IMR-90 (cell line): ENCODE data around the gene TXNL4B. TPM values are rescaled to one million over a fixed set of nuclear protein-coding genes. Genes with fewer than 3 reads are reported as not detected.

Source experiments
- ATAC-seq: fragments of 200-7000 bp; cut with Tn5 transposase; 2 replicates; pipeline ENCODE4 v1.9.1; 2020; ENCODE audit warnings: low read depth, mild to moderate bottlenecking, moderate library complexity
- BruUV-seq: library from RNA; stranded (reverse); fragments of 400-500 nt; replicated peaks from 2 replicates; lab custom pipeline; 2021; lab: Mats Ljungman, UMichigan
- CTCF ChIA-PET: fragments of 300-600 bp; formaldehyde crosslinking; extraction: SDS; loops from one replicate; lab custom pipeline; 2021; ENCODE audit warnings: antibody characterized with exemption; lab: Yijun Ruan, JAX
- POLR2A ChIA-PET: fragments of 300-600 bp; sonication (Branson Sonifier 250); formaldehyde crosslinking; loops from one replicate; lab custom pipeline; 2022; ENCODE audit warnings: antibody characterized with exemption; ENCODE audit not compliant: unreplicated experiment; lab: Charles Lee
- DNase-seq: peaks from one replicate; pipeline ENCODE4 v3.0.0; 2013
- H2AFZ ChIP-seq: replicated peaks from 2 replicates; pipeline ENCODE3; 2013; ENCODE audit warnings: low read length, mild to moderate bottlenecking; ENCODE audit not compliant: poor library complexity
- H2AK5ac ChIP-seq: 2 replicates; pipeline ENCODE4 v1.6.1; 2013; ENCODE audit warnings: low read depth, low read length, inconsistent platforms
- H2AK9ac ChIP-seq: replicated peaks from 2 replicates; pipeline ENCODE3; 2013; ENCODE audit warnings: mild to moderate bottlenecking, low read depth, low read length, moderate library complexity; ENCODE audit not compliant: poor library complexity
- H2BK120ac ChIP-seq: 2 replicates; pipeline ENCODE4 v1.6.1; 2013; ENCODE audit warnings: low read depth, low read length, inconsistent platforms
- H2BK15ac ChIP-seq: 3 replicates; pipeline ENCODE4 v1.6.1; 2013; ENCODE audit warnings: low read depth, low read length, inconsistent platforms
- H2BK20ac ChIP-seq: 2 replicates; pipeline ENCODE4 v1.6.1; 2013; ENCODE audit warnings: low read depth, mild to moderate bottlenecking, inconsistent platforms, low read length, moderate library complexity
- H2BK5ac ChIP-seq: 2 replicates; pipeline ENCODE4 v1.6.1; 2013; ENCODE audit warnings: mild to moderate bottlenecking, low read depth, low read length, inconsistent platforms; ENCODE audit not compliant: poor library complexity, severe bottlenecking
- H3K14ac ChIP-seq: replicated peaks from 2 replicates; pipeline ENCODE4 v1.6.1; 2013; ENCODE audit warnings: low read depth, low read length, inconsistent platforms
- H3K18ac ChIP-seq: 2 replicates; pipeline ENCODE4 v1.6.1; 2013; ENCODE audit warnings: low read depth, low read length, control low read depth
- H3K23ac ChIP-seq: 2 replicates; pipeline ENCODE4 v1.6.1; 2013; ENCODE audit warnings: low read depth, low read length, inconsistent platforms
- H3K27ac ChIP-seq: 2 replicates; pipeline ENCODE4 v1.5.1; 2013; ENCODE audit warnings: mild to moderate bottlenecking, control low read depth, low read length; ENCODE audit not compliant: insufficient read depth
- H3K27me3 ChIP-seq: 2 replicates; pipeline ENCODE4 v1.6.1; 2013; ENCODE audit warnings: low read length; ENCODE audit not compliant: control insufficient read depth, insufficient read depth
- H3K36me3 ChIP-seq: 2 replicates; pipeline ENCODE4 v1.6.1; 2013; ENCODE audit warnings: low read length, mixed read lengths; ENCODE audit not compliant: control insufficient read depth, insufficient read depth
- H3K4ac ChIP-seq: 2 replicates; pipeline ENCODE4 v1.6.1; 2013; ENCODE audit warnings: low read depth, low read length, inconsistent platforms
- H3K4me1 ChIP-seq: 2 replicates; pipeline ENCODE4 v1.6.1; 2013; ENCODE audit warnings: low read length, mixed read lengths; ENCODE audit not compliant: control insufficient read depth, insufficient read depth
- H3K4me2 ChIP-seq: 2 replicates; pipeline ENCODE4 v1.6.1; 2013; ENCODE audit warnings: low read depth, mild to moderate bottlenecking, control low read depth, low read length, moderate library complexity
- H3K4me3 ChIP-seq: 2 replicates; pipeline ENCODE4 v1.5.1; 2013; ENCODE audit warnings: low read depth, mild to moderate bottlenecking, control low read depth, low read length, moderate library complexity; ENCODE audit not compliant: insufficient read depth
- H3K56ac ChIP-seq: 2 replicates; pipeline ENCODE4 v1.6.1; 2013; ENCODE audit warnings: low read length, inconsistent platforms; ENCODE audit not compliant: insufficient read depth; ENCODE audit errors: extremely low read depth
- H3K79me1 ChIP-seq, 2 experiments: 2 replicates each; pipeline ENCODE4 v1.6.1; 2013; ENCODE audit warnings: low read length in 2 of 2, inconsistent platforms in 1 of 2, low read depth in 1 of 2
- H3K9ac ChIP-seq: 2 replicates; pipeline ENCODE4 v1.6.1; 2013; ENCODE audit warnings: low read depth, low read length, control low read depth
- H3K9me1 ChIP-seq: 2 replicates; pipeline ENCODE4 v1.6.1; 2013; ENCODE audit warnings: low read length, inconsistent platforms; ENCODE audit not compliant: insufficient read depth
- H3K9me3 ChIP-seq: 2 replicates; pipeline ENCODE4 v1.6.1; 2013; ENCODE audit warnings: low read length; ENCODE audit not compliant: control insufficient read depth, insufficient read depth
- H4K20me1 ChIP-seq: 2 replicates; pipeline ENCODE4 v1.6.1; 2013; ENCODE audit warnings: low read length, inconsistent platforms; ENCODE audit not compliant: insufficient read depth
- H4K5ac ChIP-seq: 2 replicates; pipeline ENCODE4 v1.6.1; 2013; ENCODE audit warnings: mild to moderate bottlenecking, low read depth, low read length, control low read depth
- H4K8ac ChIP-seq, 2 experiments: 2 replicates each; pipeline ENCODE4 v1.6.1; 2013; ENCODE audit warnings: low read depth in 2 of 2, low read length in 2 of 2, control low read depth in 1 of 2, inconsistent platforms in 1 of 2
- H4K91ac ChIP-seq: 2 replicates; pipeline ENCODE4 v1.6.1; 2013; ENCODE audit warnings: low read depth, low read length, inconsistent platforms; ENCODE audit not compliant: insufficient read depth
- BHLHE40 ChIP-seq: fragments of 150-350 bp; IDR thresholded peaks from 2 replicates; pipeline ENCODE4 v1.6.1; 2016; ENCODE audit warnings: mild to moderate bottlenecking, low read depth, low read length
- CEBPB ChIP-seq: IDR thresholded peaks from 2 replicates; pipeline ENCODE4 v1.6.1; 2012; ENCODE audit warnings: low read depth, low read length, improper control_type of control experiment
- FOS ChIP-seq: fragments of 150-350 bp; IDR thresholded peaks from 2 replicates; pipeline ENCODE4 v1.6.1; 2016; ENCODE audit warnings: low read depth, low read length
- NFE2L2 ChIP-seq: fragments of 150-350 bp; IDR thresholded peaks from 2 replicates; pipeline ENCODE4 v1.6.1; 2016; ENCODE audit warnings: low read depth, mild to moderate bottlenecking, low read length
- RFX5 ChIP-seq: IDR thresholded peaks from 2 replicates; pipeline ENCODE4 v1.8.0; 2012; ENCODE audit warnings: low read depth, mild to moderate bottlenecking, low read length, moderate library complexity
- SMC3 ChIP-seq: fragments of 150-350 bp; IDR thresholded peaks from 2 replicates; pipeline ENCODE4 v1.6.1; 2016; ENCODE audit warnings: low read depth, mild to moderate bottlenecking, antibody characterized with exemption, low read length, moderate library complexity
- WGBS, 2 experiments: methylation state at CpG; one replicate each; pipeline versions ENCODE4 v1.1.5 to v1.1.7; 2013; ENCODE audit warnings: missing lambda C conversion rate in 2 of 2; ENCODE audit not compliant: insufficient read length in 1 of 2; ENCODE audit errors: extremely low coverage in 2 of 2; 5-methylcytosine and 5-hydroxymethylcytosine counted together
- dilution Hi-C: fragments of 300-500 bp; cut with HindIII; formaldehyde crosslinking; loops from one replicate; pipeline ENCODE4 v1.14.3; 2018; ENCODE audit warnings: low sequenced_read_pairs; ENCODE audit not compliant: unreplicated experiment
- in situ Hi-C: fragments of 300-500 bp; cut with MboI; formaldehyde crosslinking; loops from 3 replicates; pipeline ENCODE4 v1.14.3; 2019; ENCODE audit warnings: low sequenced_read_pairs, inconsistent platforms, mixed read lengths
- intact Hi-C: fragments of 100-400 bp; cut with micrococcal nuclease; formaldehyde crosslinking; loops from 2 replicates; pipeline ENCODE4 v1.10.0; 2022
- polyA plus RNA-seq, 3 experiments: library from polyadenylated mRNA; depleted of rRNA; stranded (reverse); fragments of >200 nt; gene quantifications; 2 replicates each; pipeline ENCODE4 v1.2.3, GENCODE V29; 2012; ENCODE audit warnings: low replicate concordance in 1 of 3
- total RNA-seq: library from RNA; depleted of rRNA; stranded (reverse); fragments of >200 nt; gene quantifications from 2 replicates; pipeline ENCODE4 v1.2.3, GENCODE V29; 2012
- TF ChIP-seq, protein P1 (sequence below): conservative IDR thresholded peaks from 2 replicates; pipeline ENCODE4 v1.5.1; 2012; ENCODE audit warnings: mild to moderate bottlenecking, low read depth, low read length, improper control_type of control experiment

The TXNL4B gene
- total and polyA plus RNA-seq, 2 of the 4 experiments (the other 2 are of a cell fraction) = 5.4 to 8.6 TPM

DNA sequence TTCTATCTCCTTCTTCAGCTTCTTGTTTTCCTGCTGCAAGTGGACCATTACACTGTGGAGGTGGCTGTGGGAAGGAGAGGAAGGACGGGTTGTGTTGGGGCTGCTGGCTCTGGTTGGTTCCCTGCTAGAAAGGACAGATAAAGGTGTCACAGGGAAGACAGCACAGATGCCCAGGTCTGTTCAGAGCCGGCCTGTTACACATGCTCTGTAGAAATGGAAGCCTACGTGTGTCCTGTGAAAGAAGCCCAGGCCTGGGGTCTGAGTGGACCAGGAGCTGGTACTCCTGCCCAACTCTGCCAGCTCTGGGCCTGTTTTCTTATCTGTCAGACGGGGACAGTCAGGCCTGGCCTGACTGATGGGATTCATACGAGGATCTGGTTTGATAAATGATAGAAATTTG is 26.6 kb upstream of the TXNL4B start:
- no peak overlapping the region for H4K91ac ChIP-seq
- H3K4me2 ChIP-seq = no peak overlapping the region
- H3K4ac ChIP-seq = no peak overlapping the region
- POLR2A ChIA-PET = no interaction called here
- H3K14ac ChIP-seq = no peak overlapping the region
- in situ Hi-C loops (loop anchor here (10.0 kb wide), 1 partner anchor 345 kb away; no protein-coding TSS in a partner anchor), intact Hi-C loops (loop anchor here (10.0 kb wide), 4 partner anchors 285 to 1915 kb away; no protein-coding TSS in a partner anchor), dilution Hi-C loops (no loop called here)
- H3K9me1 ChIP-seq = no peaks in the 10 kb centered on the region
- no peak overlapping the region for H3K4me3 ChIP-seq
- no peak overlapping the region for H2BK120ac ChIP-seq
- no peaks in the 10 kb centered on the region for H3K36me3 ChIP-seq
- no peak overlapping the region for H2AK5ac ChIP-seq
- DNase-seq (no peak), ATAC-seq (no peak)
- H2BK5ac ChIP-seq = no peak overlapping the region
- 65% methylated on average over 3 of the region's 5 CpGs; no CpG with 5 or more reads in 1 of the 2 experiments for WGBS, 2 experiments
- no peak overlapping the region for H3K18ac ChIP-seq
- TF ChIP-seq, protein P1, sequence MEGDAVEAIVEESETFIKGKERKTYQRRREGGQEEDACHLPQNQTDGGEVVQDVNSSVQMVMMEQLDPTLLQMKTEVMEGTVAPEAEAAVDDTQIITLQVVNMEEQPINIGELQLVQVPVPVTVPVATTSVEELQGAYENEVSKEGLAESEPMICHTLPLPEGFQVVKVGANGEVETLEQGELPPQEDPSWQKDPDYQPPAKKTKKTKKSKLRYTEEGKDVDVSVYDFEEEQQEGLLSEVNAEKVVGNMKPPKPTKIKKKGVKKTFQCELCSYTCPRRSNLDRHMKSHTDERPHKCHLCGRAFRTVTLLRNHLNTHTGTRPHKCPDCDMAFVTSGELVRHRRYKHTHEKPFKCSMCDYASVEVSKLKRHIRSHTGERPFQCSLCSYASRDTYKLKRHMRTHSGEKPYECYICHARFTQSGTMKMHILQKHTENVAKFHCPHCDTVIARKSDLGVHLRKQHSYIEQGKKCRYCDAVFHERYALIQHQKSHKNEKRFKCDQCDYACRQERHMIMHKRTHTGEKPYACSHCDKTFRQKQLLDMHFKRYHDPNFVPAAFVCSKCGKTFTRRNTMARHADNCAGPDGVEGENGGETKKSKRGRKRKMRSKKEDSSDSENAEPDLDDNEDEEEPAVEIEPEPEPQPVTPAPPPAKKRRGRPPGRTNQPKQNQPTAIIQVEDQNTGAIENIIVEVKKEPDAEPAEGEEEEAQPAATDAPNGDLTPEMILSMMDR = no peak
- TF ChIP-seq FOS (no peak), RFX5 (no peak), NFE2L2 (no peak), SMC3 (no peak), BHLHE40 (no peak), CEBPB (no peak)
- 0 out of 2 replicates have a peak, but pooled peaks cover 4% of the 10 kb centered on the region for H4K20me1 ChIP-seq
- no peaks in the 10 kb centered on the region for H3K4me1 ChIP-seq
- H3K56ac ChIP-seq = no peak overlapping the region
- no peak overlapping the region for H3K9ac ChIP-seq
- H3K79me1 ChIP-seq = no peaks in the 10 kb centered on the region
- no peak overlapping the region for H2AFZ ChIP-seq
- no peak overlapping the region for H3K23ac ChIP-seq
- no TSS peak for BruUV-seq
- H3K9me3 ChIP-seq = no peaks in the 10 kb centered on the region
- no peak overlapping the region for H4K5ac ChIP-seq
- no peak overlapping the region for H2BK15ac ChIP-seq
- H4K8ac ChIP-seq = no peak overlapping the region
- H2BK20ac ChIP-seq = no peak overlapping the region
- H3K27me3 ChIP-seq = no peaks in the 10 kb centered on the region
- H2AK9ac ChIP-seq = no peak overlapping the region
- CTCF ChIA-PET = no interaction called here
- H3K27ac ChIP-seq = no peak overlapping the region
